Measurements from ENCODE around the gene GSKIP. TPM values are rescaled to one million over a fixed set of nuclear protein-coding genes. Genes with fewer than 3 reads are reported as not detected.

Gene GSKIP
- total RNA-seq, 1 donor from 2014 or later: 15.6 TPM

- no peak overlapping the region for H3K4me3 Mint-ChIP-seq (ENCODE audit: unreplicated experiment)
- TF ChIP-seq CTCF (IDR thresholded peaks at IDR 0.05): no peak
- DNase-seq (ENCODE audit: extremely low spot score, unreplicated experiment): no peak
- H3K4me1 Mint-ChIP-seq (ENCODE audit: unreplicated experiment): no peaks in the 10 kb centered on the region
- H3K36me3 Mint-ChIP-seq (ENCODE audit: unreplicated experiment): no peaks in the 10 kb centered on the region
- H3K27ac Mint-ChIP-seq (ENCODE audit: unreplicated experiment): no peak overlapping the region
- H3K9me3 Mint-ChIP-seq (ENCODE audit: unreplicated experiment): no peaks in the 10 kb centered on the region
- H3K27me3 Mint-ChIP-seq (ENCODE audit: unreplicated experiment): peaks cover 17% of the 10 kb centered on the region
Observed at GRCh38 chr14:96410119-96410518, 46.8 kb downstream of the GSKIP start.

- H3K36me3 Mint-ChIP-seq (ENCODE audit: unreplicated experiment): no peaks in the 10 kb centered on the region
- peaks cover 11% of the 10 kb centered on the region for H3K27me3 Mint-ChIP-seq (ENCODE audit: unreplicated experiment)
- no peak overlapping the region for H3K4me3 Mint-ChIP-seq (ENCODE audit: unreplicated experiment)
- no peaks in the 10 kb centered on the region for H3K4me1 Mint-ChIP-seq (ENCODE audit: unreplicated experiment)
- no peak for TF ChIP-seq CTCF (IDR thresholded peaks at IDR 0.05)
- no peaks in the 10 kb centered on the region for H3K9me3 Mint-ChIP-seq (ENCODE audit: unreplicated experiment)
- DNase-seq (ENCODE audit: extremely low spot score, unreplicated experiment): no peak
- H3K27ac Mint-ChIP-seq (ENCODE audit: unreplicated experiment): no peak overlapping the region
Observed at GRCh38 chr14:96413526-96413925, 50.2 kb downstream of the GSKIP start.

- Mint-ChIP-seq H3K36me3 (ENCODE audit: unreplicated experiment) (no peaks in the 10 kb centered on the region), H3K4me3 (ENCODE audit: unreplicated experiment) (no peak overlapping the region), H3K9me3 (ENCODE audit: unreplicated experiment) (no peaks in the 10 kb centered on the region), H3K4me1 (ENCODE audit: unreplicated experiment) (no peaks in the 10 kb centered on the region), H3K27me3 (ENCODE audit: unreplicated experiment) (peaks cover 11% of the 10 kb centered on the region), H3K27ac (ENCODE audit: unreplicated experiment) (no peak overlapping the region)
- no peak for DNase-seq (ENCODE audit: extremely low spot score, unreplicated experiment)
- TF ChIP-seq CTCF (IDR thresholded peaks at IDR 0.05): no peak
Observed at GRCh38 chr14:96415559-96415958, 52.2 kb downstream of the GSKIP start.

- no peak overlapping the region for H3K4me3 Mint-ChIP-seq (ENCODE audit: unreplicated experiment)
- H3K27ac Mint-ChIP-seq (ENCODE audit: unreplicated experiment): no peak overlapping the region
- H3K27me3 Mint-ChIP-seq (ENCODE audit: unreplicated experiment): peaks cover 11% of the 10 kb centered on the region
- DNase-seq (ENCODE audit: extremely low spot score, unreplicated experiment): no peak
- TF ChIP-seq CTCF (IDR thresholded peaks at IDR 0.05): no peak
- H3K9me3 Mint-ChIP-seq (ENCODE audit: unreplicated experiment): no peaks in the 10 kb centered on the region
- H3K36me3 Mint-ChIP-seq (ENCODE audit: unreplicated experiment): no peaks in the 10 kb centered on the region
- no peaks in the 10 kb centered on the region for H3K4me1 Mint-ChIP-seq (ENCODE audit: unreplicated experiment)
Observed at GRCh38 chr14:96416292-96416691, 53.0 kb downstream of the GSKIP start.

GRCh38 chr14:96417254-96417653 lies 53.9 kb downstream of the GSKIP start:
- H3K27me3 Mint-ChIP-seq (ENCODE audit: unreplicated experiment): peaks cover 11% of the 10 kb centered on the region
- no peak for DNase-seq (ENCODE audit: extremely low spot score, unreplicated experiment)
- no peak overlapping the region for H3K4me3 Mint-ChIP-seq (ENCODE audit: unreplicated experiment)
- H3K36me3 Mint-ChIP-seq (ENCODE audit: unreplicated experiment): no peaks in the 10 kb centered on the region
- no peaks in the 10 kb centered on the region for H3K9me3 Mint-ChIP-seq (ENCODE audit: unreplicated experiment)
- no peak overlapping the region for H3K27ac Mint-ChIP-seq (ENCODE audit: unreplicated experiment)
- TF ChIP-seq CTCF (IDR thresholded peaks at IDR 0.05): no peak
- no peaks in the 10 kb centered on the region for H3K4me1 Mint-ChIP-seq (ENCODE audit: unreplicated experiment)
